IMR-90 (cell line): ENCODE measurements around the gene CACNA1G. TPM values are rescaled to one million over a fixed set of nuclear protein-coding genes. Genes with fewer than 3 reads are reported as not detected.

Experiments
- ATAC-seq: fragments of 200-7000 bp; cut with Tn5 transposase; 2 replicates; pipeline ENCODE4 v1.9.1; 2020; ENCODE audit warnings: low read depth, mild to moderate bottlenecking, moderate library complexity
- BruUV-seq: library from RNA; stranded (reverse); fragments of 400-500 nt; replicated peaks from 2 replicates; lab custom pipeline; 2021; lab: Mats Ljungman, UMichigan
- CTCF ChIA-PET: fragments of 300-600 bp; formaldehyde crosslinking; extraction: SDS; loops from one replicate; lab custom pipeline; 2021; ENCODE audit warnings: antibody characterized with exemption; lab: Yijun Ruan, JAX
- POLR2A ChIA-PET: fragments of 300-600 bp; sonication (Branson Sonifier 250); formaldehyde crosslinking; loops from one replicate; lab custom pipeline; 2022; ENCODE audit warnings: antibody characterized with exemption; ENCODE audit not compliant: unreplicated experiment; lab: Charles Lee
- DNase-seq: peaks from one replicate; pipeline ENCODE4 v3.0.0; 2013
- H2AFZ ChIP-seq: replicated peaks from 2 replicates; pipeline ENCODE3; 2013; ENCODE audit warnings: low read length, mild to moderate bottlenecking; ENCODE audit not compliant: poor library complexity
- H2AK5ac ChIP-seq: 2 replicates; pipeline ENCODE4 v1.6.1; 2013; ENCODE audit warnings: low read depth, low read length, inconsistent platforms
- H2AK9ac ChIP-seq: replicated peaks from 2 replicates; pipeline ENCODE3; 2013; ENCODE audit warnings: mild to moderate bottlenecking, low read depth, low read length, moderate library complexity; ENCODE audit not compliant: poor library complexity
- H2BK120ac ChIP-seq: 2 replicates; pipeline ENCODE4 v1.6.1; 2013; ENCODE audit warnings: low read depth, low read length, inconsistent platforms
- H2BK15ac ChIP-seq: 3 replicates; pipeline ENCODE4 v1.6.1; 2013; ENCODE audit warnings: low read depth, low read length, inconsistent platforms
- H2BK20ac ChIP-seq: 2 replicates; pipeline ENCODE4 v1.6.1; 2013; ENCODE audit warnings: low read depth, mild to moderate bottlenecking, inconsistent platforms, low read length, moderate library complexity
- H2BK5ac ChIP-seq: 2 replicates; pipeline ENCODE4 v1.6.1; 2013; ENCODE audit warnings: mild to moderate bottlenecking, low read depth, low read length, inconsistent platforms; ENCODE audit not compliant: poor library complexity, severe bottlenecking
- H3K14ac ChIP-seq: replicated peaks from 2 replicates; pipeline ENCODE4 v1.6.1; 2013; ENCODE audit warnings: low read depth, low read length, inconsistent platforms
- H3K18ac ChIP-seq: 2 replicates; pipeline ENCODE4 v1.6.1; 2013; ENCODE audit warnings: low read depth, low read length, control low read depth
- H3K23ac ChIP-seq: 2 replicates; pipeline ENCODE4 v1.6.1; 2013; ENCODE audit warnings: low read depth, low read length, inconsistent platforms
- H3K27ac ChIP-seq: 2 replicates; pipeline ENCODE4 v1.5.1; 2013; ENCODE audit warnings: mild to moderate bottlenecking, control low read depth, low read length; ENCODE audit not compliant: insufficient read depth
- H3K27me3 ChIP-seq: 2 replicates; pipeline ENCODE4 v1.6.1; 2013; ENCODE audit warnings: low read length; ENCODE audit not compliant: control insufficient read depth, insufficient read depth
- H3K36me3 ChIP-seq: 2 replicates; pipeline ENCODE4 v1.6.1; 2013; ENCODE audit warnings: low read length, mixed read lengths; ENCODE audit not compliant: control insufficient read depth, insufficient read depth
- H3K4ac ChIP-seq: 2 replicates; pipeline ENCODE4 v1.6.1; 2013; ENCODE audit warnings: low read depth, low read length, inconsistent platforms
- H3K4me1 ChIP-seq: 2 replicates; pipeline ENCODE4 v1.6.1; 2013; ENCODE audit warnings: low read length, mixed read lengths; ENCODE audit not compliant: control insufficient read depth, insufficient read depth
- H3K4me2 ChIP-seq: 2 replicates; pipeline ENCODE4 v1.6.1; 2013; ENCODE audit warnings: low read depth, mild to moderate bottlenecking, control low read depth, low read length, moderate library complexity
- H3K4me3 ChIP-seq: 2 replicates; pipeline ENCODE4 v1.5.1; 2013; ENCODE audit warnings: low read depth, mild to moderate bottlenecking, control low read depth, low read length, moderate library complexity; ENCODE audit not compliant: insufficient read depth
- H3K56ac ChIP-seq: 2 replicates; pipeline ENCODE4 v1.6.1; 2013; ENCODE audit warnings: low read length, inconsistent platforms; ENCODE audit not compliant: insufficient read depth; ENCODE audit errors: extremely low read depth
- H3K79me1 ChIP-seq, 2 experiments: 2 replicates each; pipeline ENCODE4 v1.6.1; 2013; ENCODE audit warnings: low read length in 2 of 2, inconsistent platforms in 1 of 2, low read depth in 1 of 2
- H3K9ac ChIP-seq: 2 replicates; pipeline ENCODE4 v1.6.1; 2013; ENCODE audit warnings: low read depth, low read length, control low read depth
- H3K9me1 ChIP-seq: 2 replicates; pipeline ENCODE4 v1.6.1; 2013; ENCODE audit warnings: low read length, inconsistent platforms; ENCODE audit not compliant: insufficient read depth
- H3K9me3 ChIP-seq: 2 replicates; pipeline ENCODE4 v1.6.1; 2013; ENCODE audit warnings: low read length; ENCODE audit not compliant: control insufficient read depth, insufficient read depth
- H4K20me1 ChIP-seq: 2 replicates; pipeline ENCODE4 v1.6.1; 2013; ENCODE audit warnings: low read length, inconsistent platforms; ENCODE audit not compliant: insufficient read depth
- H4K5ac ChIP-seq: 2 replicates; pipeline ENCODE4 v1.6.1; 2013; ENCODE audit warnings: mild to moderate bottlenecking, low read depth, low read length, control low read depth
- H4K8ac ChIP-seq, 2 experiments: 2 replicates each; pipeline ENCODE4 v1.6.1; 2013; ENCODE audit warnings: low read depth in 2 of 2, low read length in 2 of 2, control low read depth in 1 of 2, inconsistent platforms in 1 of 2
- H4K91ac ChIP-seq: 2 replicates; pipeline ENCODE4 v1.6.1; 2013; ENCODE audit warnings: low read depth, low read length, inconsistent platforms; ENCODE audit not compliant: insufficient read depth
- CEBPB ChIP-seq: IDR thresholded peaks from 2 replicates; pipeline ENCODE4 v1.6.1; 2012; ENCODE audit warnings: low read depth, low read length, improper control_type of control experiment
- CHD1 ChIP-seq: IDR thresholded peaks from 2 replicates; pipeline ENCODE4 v1.6.1; 2012; ENCODE audit warnings: low read depth, low read length, improper control_type of control experiment
- ELK1 ChIP-seq: fragments of 150-350 bp; IDR thresholded peaks from 2 replicates; pipeline ENCODE4 v1.6.1; 2016; ENCODE audit warnings: low read depth, mild to moderate bottlenecking, low read length, moderate library complexity, borderline replicate concordance
- MAFK ChIP-seq: IDR thresholded peaks from 2 replicates; pipeline ENCODE4 v1.6.1; 2012; ENCODE audit warnings: low read depth, low read length, improper control_type of control experiment
- WGBS, 2 experiments: methylation state at CpG; one replicate each; pipeline versions ENCODE4 v1.1.5 to v1.1.7; 2013; ENCODE audit warnings: missing lambda C conversion rate in 2 of 2; ENCODE audit not compliant: insufficient read length in 1 of 2; ENCODE audit errors: extremely low coverage in 2 of 2; 5-methylcytosine and 5-hydroxymethylcytosine counted together
- dilution Hi-C: fragments of 300-500 bp; cut with HindIII; formaldehyde crosslinking; loops from one replicate; pipeline ENCODE4 v1.14.3; 2018; ENCODE audit warnings: low sequenced_read_pairs; ENCODE audit not compliant: unreplicated experiment
- in situ Hi-C: fragments of 300-500 bp; cut with MboI; formaldehyde crosslinking; loops from 3 replicates; pipeline ENCODE4 v1.14.3; 2019; ENCODE audit warnings: low sequenced_read_pairs, inconsistent platforms, mixed read lengths
- intact Hi-C: fragments of 100-400 bp; cut with micrococcal nuclease; formaldehyde crosslinking; loops from 2 replicates; pipeline ENCODE4 v1.10.0; 2022
- polyA plus RNA-seq, 3 experiments: library from polyadenylated mRNA; depleted of rRNA; stranded (reverse); fragments of >200 nt; gene quantifications; 2 replicates each; pipeline ENCODE4 v1.2.3, GENCODE V29; 2012; ENCODE audit warnings: low replicate concordance in 1 of 3
- total RNA-seq: library from RNA; depleted of rRNA; stranded (reverse); fragments of >200 nt; gene quantifications from 2 replicates; pipeline ENCODE4 v1.2.3, GENCODE V29; 2012

The CACNA1G gene
- total and polyA plus RNA-seq, 2 of the 4 experiments (the other 2 are of a cell fraction) = under 0.01 to 0.03 TPM

- no peak overlapping the region for H4K91ac ChIP-seq
- no peak overlapping the region for H4K8ac ChIP-seq
- no TSS peak for BruUV-seq
- H3K9me3 ChIP-seq = no peaks in the 10 kb centered on the region
- in situ Hi-C loops (no loop called here), dilution Hi-C loops (no loop called here), intact Hi-C loops (no loop called here)
- ATAC-seq (no peak), DNase-seq (no peak)
- 0 out of 2 replicates have a peak, but pooled peaks cover 5% of the 10 kb centered on the region for H3K9me1 ChIP-seq
- POLR2A ChIA-PET = interaction anchor here (0.6 kb wide), 2 partner anchors 168 to 225 kb away, joined by 6 to 14 read pairs; no protein-coding TSS in a partner anchor
- WGBS, 2 experiments = 14% methylated on average over 1 of the region's 5 CpGs; no CpG with 5 or more reads in 1 of the 2 experiments
- H3K27me3 ChIP-seq = peaks cover 38% of the 10 kb centered on the region
- no peak overlapping the region for H2BK15ac ChIP-seq
- peaks cover 9% of the 10 kb centered on the region; the same call in 1 of the 2 replicates for H3K36me3 ChIP-seq
- no peak for TF ChIP-seq CEBPB
- TF ChIP-seq CHD1 = no peak
- TF ChIP-seq ELK1 = no peak
- TF ChIP-seq MAFK = no peak
- H2BK120ac ChIP-seq = no peak overlapping the region
- no peaks in the 10 kb centered on the region for H4K20me1 ChIP-seq
- H3K79me1 ChIP-seq = no peaks in the 10 kb centered on the region
- H3K14ac ChIP-seq = no peak overlapping the region
- H2AK9ac ChIP-seq = peak overlapping the region; percentile 72
- H3K4me2 ChIP-seq = no peak overlapping the region
- peaks cover 3% of the 10 kb centered on the region; the same call in 1 of the 2 replicates for H3K4me1 ChIP-seq
- no peak overlapping the region for H2BK5ac ChIP-seq
- no peak overlapping the region for H3K27ac ChIP-seq
- H3K23ac ChIP-seq = no peak overlapping the region
- H4K5ac ChIP-seq = no peak overlapping the region
- H3K56ac ChIP-seq = no peak overlapping the region
- H2AK5ac ChIP-seq = no peak overlapping the region
- no peak overlapping the region for H3K4ac ChIP-seq
- H3K18ac ChIP-seq = no peak overlapping the region
- no peak overlapping the region for H3K4me3 ChIP-seq
- no peak overlapping the region for H3K9ac ChIP-seq
- no peak overlapping the region for H2BK20ac ChIP-seq
- CTCF ChIA-PET = no interaction called here
- peak overlapping the region; percentile 43 for H2AFZ ChIP-seq
These were observed 3.7 kb upstream of the CACNA1G start for GRCh38 chr17:50556803-50557202.
